Stimulated activated memory B cell treated with anti-CD40 and anti-IgM and Interleukin-4, amounts not matched to agents 10 μg/mL and 1 μg/mL and 100 μg/mL, for 72 hours (primary cell): ENCODE data around the gene HNRNPLL.
A peak's percentile ranks its signal among the peaks of the same experiment; 100 is the strongest.

Experiments used
- ATAC-seq: fragments of 150-1000 bp; cut with Tn5 transposase; 2 replicates; pipeline ENCODE4 v1.10.0; 2021
- H3K27ac Mint-ChIP-seq: one replicate; pipeline ENCODE4 v1.8.0; 2022; ENCODE audit warnings: mild to moderate bottlenecking, mixed read lengths
- H3K27me3 Mint-ChIP-seq: one replicate; pipeline ENCODE4 v1.8.0; 2022; ENCODE audit warnings: mixed read lengths
- H3K36me3 Mint-ChIP-seq: one replicate; pipeline ENCODE4 v1.8.0; 2022; ENCODE audit warnings: mixed read lengths
- H3K4me1 Mint-ChIP-seq: one replicate; pipeline ENCODE4 v1.8.0; 2022; ENCODE audit warnings: mixed read lengths
- H3K4me3 Mint-ChIP-seq: one replicate; pipeline ENCODE4 v1.8.0; 2022; ENCODE audit warnings: mild to moderate bottlenecking, moderate library complexity, mixed read lengths
- H3K9me3 Mint-ChIP-seq: one replicate; pipeline ENCODE4 v1.8.0; 2022; ENCODE audit warnings: mixed read lengths

Gene HNRNPLL

DNA sequence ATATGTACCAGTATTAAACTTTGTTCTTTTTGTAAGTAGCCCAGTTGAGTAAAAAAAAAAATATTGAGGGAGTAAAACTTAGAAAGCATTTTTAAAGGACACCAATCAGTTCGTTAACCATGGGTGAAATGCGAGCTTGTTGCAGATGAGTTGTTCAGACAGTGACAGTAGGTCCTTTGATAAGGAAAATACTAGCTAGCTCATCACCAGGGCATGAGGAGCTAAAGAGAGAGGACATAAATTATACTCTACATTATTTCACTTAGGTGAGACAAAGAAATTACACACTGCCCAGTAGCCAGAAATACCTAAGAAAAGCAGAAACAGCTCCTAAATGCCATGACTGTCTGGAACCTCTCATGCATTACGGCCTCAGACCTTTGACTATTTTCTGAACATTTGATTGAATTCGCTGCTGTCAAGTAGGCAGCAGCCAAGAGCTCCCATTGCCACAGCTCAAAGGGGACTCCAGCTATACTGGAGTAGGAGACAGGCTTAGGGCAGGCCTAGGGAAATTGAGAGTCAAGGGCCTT, 2.6 kb upstream of the HNRNPLL start:
- ATAC-seq = no peak
- H3K9me3 Mint-ChIP-seq = peaks cover 4% of the 10 kb centered on the region
- H3K36me3 Mint-ChIP-seq = no peaks in the 10 kb centered on the region
- H3K4me3 Mint-ChIP-seq = no peak overlapping the region
- no peak overlapping the region for H3K27ac Mint-ChIP-seq
- H3K4me1 Mint-ChIP-seq = peaks cover 24% of the 10 kb centered on the region
- peaks cover 43% of the 10 kb centered on the region for H3K27me3 Mint-ChIP-seq

DNA sequence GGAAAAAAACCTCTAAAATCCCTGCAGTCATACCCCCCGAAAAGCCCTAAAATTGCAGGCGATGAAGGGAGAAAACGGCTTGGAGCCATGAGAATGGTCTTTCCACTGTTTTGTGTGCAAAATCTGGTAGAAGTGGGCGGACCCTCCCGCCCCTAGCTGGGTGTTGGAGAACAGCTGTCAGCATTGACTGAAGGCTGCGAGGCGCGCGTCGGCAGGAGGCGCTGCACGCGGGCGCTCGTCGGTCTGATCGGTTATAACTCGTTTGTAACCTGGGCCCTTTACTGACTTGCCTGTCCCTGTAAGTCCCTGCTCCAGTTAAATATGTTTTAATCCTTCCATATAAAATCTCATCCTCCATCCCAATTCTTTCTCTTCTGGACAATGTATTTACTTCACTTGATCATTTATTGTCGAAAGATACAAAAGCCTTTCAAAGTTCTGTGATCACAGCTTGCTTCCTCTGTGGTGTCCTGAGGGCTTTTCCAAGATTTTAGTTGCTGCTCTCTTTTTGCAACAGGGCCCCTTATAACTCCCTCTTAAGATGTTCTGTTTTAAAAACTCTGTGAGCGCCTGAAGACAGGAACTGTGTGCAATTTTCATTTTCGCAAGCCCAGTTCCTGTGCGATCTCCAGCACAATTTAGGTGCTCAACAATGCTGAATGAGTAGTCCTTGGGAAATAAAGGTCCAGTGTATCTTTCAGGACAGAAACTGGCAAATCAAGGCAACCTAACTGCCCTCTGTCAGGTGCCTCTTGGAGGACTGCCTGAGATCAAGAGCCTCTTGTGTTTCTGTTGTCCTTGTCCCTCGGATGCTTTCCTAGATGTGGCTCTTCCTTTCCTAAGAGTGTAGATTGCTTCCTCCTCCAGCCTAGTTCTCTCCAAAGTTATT, 918 bp upstream of the HNRNPLL start:
- Mint-ChIP-seq H3K4me1 (peaks cover 19% of the 10 kb centered on the region), H3K9me3 (no peaks in the 10 kb centered on the region), H3K4me3 (peak overlapping the region; percentile 82), H3K36me3 (no peaks in the 10 kb centered on the region), H3K27me3 (peaks cover 44% of the 10 kb centered on the region), H3K27ac (peak overlapping the region; percentile 32)
- peak; percentile 79 for ATAC-seq

DNA sequence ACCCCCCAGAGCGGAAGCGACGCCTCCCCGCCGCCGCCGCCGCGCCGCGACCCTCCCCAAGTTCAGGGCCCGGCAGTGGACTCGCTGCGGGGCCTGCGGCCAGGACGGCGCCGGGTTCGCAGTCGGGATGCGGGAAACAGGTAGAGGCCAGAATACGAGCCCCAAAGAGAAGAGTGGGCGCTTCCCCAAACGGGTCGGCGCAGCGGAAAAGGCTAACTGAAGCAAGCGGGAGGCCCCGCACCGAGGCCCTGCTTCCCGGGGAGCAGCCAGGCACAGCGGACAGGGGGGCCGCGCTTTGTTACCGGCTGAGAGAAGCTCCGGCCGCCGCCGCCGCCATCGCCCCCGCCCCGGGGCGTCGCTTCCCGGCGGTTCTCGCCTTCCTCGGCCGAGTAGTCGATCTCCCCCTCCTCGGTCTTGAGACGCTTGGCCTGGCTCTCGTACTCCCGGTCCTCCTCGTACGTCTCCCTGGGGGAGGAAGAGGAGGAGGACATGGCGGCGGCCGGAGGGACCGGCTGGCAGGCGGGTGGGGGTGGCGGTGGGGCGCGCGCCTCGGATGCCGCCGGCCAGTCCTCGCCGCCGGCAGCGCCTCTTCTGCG, 494 bp downstream of the HNRNPLL start:
- peak overlapping the region; percentile 82 for H3K4me3 Mint-ChIP-seq
- H3K4me1 Mint-ChIP-seq = peaks cover 19% of the 10 kb centered on the region
- H3K27me3 Mint-ChIP-seq = peaks cover 54% of the 10 kb centered on the region
- no peaks in the 10 kb centered on the region for H3K36me3 Mint-ChIP-seq
- H3K27ac Mint-ChIP-seq = peak overlapping the region; percentile 72
- H3K9me3 Mint-ChIP-seq = no peaks in the 10 kb centered on the region
- ATAC-seq = peak; percentile 34

DNA sequence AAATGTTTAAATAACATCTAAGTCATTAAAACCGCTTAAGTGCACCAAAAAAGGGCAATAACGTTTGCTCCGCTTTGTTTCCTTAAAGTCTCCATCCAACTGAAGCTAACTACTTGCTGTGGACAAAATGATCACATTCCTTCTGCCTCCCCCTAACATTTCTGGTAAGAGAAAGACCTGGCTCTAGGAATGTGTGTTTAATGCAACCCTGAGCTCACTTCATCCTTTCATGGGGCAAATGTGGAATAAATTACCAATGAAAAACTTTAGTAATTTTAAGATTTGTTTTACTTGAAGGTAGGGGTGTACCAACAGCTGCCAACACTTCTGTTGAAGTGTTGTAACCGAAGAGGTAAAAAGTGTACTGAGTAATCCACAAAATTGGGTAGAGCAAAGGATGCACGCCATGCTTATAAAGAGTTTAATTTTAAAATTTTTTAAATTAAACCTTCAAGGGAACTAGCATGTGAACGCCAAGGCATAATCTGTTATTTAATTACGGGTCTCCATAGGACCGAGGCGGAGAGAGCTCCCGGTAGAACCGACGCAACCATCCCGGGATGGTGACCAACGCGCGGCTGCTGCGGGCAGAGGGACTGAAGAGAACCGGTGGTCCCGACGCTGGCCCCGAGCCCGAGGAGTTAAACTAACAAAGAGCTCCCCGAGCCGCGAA, 1.1 kb downstream of the HNRNPLL start:
- Mint-ChIP-seq H3K27me3 (peaks cover 61% of the 10 kb centered on the region), H3K4me3 (peak overlapping the region; percentile 82), H3K9me3 (no peaks in the 10 kb centered on the region), H3K4me1 (peaks cover 19% of the 10 kb centered on the region), H3K36me3 (no peaks in the 10 kb centered on the region), H3K27ac (peak overlapping the region; percentile 72)
- ATAC-seq = no peak

DNA sequence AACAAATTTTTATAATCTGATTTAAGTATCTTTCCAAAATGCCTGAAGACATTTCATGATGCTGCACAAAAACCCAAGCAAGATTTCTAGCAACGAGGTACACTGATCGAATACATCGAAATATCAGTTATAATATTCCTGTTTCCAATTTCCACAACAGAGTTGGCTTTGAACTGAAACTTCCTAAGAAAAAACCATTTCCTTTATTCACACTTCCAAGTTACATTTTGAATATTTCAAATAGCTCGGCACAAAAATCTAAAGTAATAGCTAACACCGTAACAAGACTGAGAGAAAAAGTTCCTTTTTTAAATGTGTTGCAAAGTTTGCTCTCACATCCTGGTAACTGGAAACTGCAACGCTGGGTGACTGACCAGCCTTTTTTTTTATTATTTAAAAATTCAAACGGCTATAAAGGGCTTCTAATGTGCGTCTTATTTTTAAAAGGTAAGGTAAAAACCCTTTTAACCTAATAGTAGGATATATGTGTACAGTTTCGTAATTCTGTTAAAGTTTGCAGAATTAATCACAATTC, 1.7 kb downstream of the HNRNPLL start:
- no peaks in the 10 kb centered on the region for H3K36me3 Mint-ChIP-seq
- H3K9me3 Mint-ChIP-seq = peaks cover 2% of the 10 kb centered on the region
- no peak overlapping the region for H3K27ac Mint-ChIP-seq
- H3K27me3 Mint-ChIP-seq = peaks cover 63% of the 10 kb centered on the region
- no peak overlapping the region for H3K4me3 Mint-ChIP-seq
- H3K4me1 Mint-ChIP-seq = peaks cover 23% of the 10 kb centered on the region
- ATAC-seq = no peak

DNA sequence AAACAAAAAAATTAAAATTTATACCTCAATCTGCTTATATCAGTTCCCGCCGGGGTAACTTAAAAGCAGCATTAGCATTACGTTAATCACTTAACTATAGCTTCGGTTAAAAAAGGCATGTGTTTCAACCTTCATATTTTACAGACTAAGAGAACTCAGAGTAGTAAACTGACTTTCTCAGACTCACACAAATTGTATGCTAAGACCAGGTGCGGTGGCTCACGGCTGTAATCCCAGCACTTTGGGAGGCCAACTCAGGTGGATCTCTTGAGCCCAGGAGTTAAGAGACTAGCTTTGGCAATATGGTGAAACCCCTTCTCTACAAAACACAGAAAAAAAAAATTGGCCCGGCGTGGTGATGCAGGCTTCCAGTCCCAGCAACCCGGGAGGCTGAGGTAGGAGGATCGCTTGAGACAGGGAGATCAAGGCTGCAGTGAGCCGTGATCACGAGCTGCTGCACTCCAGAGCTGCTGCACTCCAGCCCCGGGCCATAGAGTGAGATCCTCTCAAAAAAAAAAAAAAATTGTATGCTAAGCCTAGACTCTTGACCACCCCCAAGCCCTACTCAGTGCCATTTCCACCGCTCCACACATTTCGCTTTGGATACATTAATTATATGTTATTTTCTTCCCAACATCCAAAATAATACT, 2.4 kb downstream of the HNRNPLL start:
- Mint-ChIP-seq H3K4me3 (no peak overlapping the region), H3K36me3 (no peaks in the 10 kb centered on the region), H3K4me1 (peaks cover 23% of the 10 kb centered on the region), H3K27me3 (peaks cover 63% of the 10 kb centered on the region), H3K27ac (no peak overlapping the region), H3K9me3 (peaks cover 3% of the 10 kb centered on the region)
- no peak for ATAC-seq

DNA sequence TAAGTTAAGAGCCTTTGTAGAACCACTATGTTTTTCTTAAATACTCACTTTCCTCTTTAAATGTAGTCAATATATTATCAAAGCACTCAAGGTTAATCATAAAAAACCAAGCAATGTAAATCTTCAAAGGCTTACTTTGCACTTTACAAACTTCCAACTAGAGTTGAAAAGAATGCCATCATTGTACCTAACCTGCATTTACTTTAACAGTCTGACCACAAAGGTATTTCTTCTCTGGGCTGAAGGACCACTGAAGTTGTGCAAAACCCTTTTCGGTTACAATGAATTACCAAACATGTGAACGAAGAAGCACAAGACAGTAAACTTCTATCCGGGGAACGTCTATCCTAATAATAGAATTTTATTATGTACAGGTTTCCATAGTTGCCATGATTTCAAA, 3.0 kb downstream of the HNRNPLL start:
- Mint-ChIP-seq H3K27me3 (peaks cover 61% of the 10 kb centered on the region), H3K4me3 (no peak overlapping the region), H3K36me3 (no peaks in the 10 kb centered on the region), H3K9me3 (peaks cover 3% of the 10 kb centered on the region), H3K4me1 (peaks cover 21% of the 10 kb centered on the region), H3K27ac (no peak overlapping the region)
- no peak for ATAC-seq

DNA sequence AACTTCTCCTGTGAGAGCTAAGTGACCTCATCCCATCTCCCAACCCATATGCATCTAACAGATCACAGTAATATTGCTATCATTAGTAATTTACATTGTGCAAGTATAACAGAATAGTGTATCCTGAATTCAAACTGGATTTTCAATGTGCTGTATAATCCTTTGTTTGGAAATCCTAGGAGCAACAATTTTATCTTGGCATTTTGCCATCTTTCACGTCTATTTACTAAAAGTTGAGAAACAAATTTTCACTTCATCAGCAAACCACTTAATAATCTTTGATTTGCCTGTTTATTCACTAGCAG, 3.8 kb downstream of the HNRNPLL start:
- Mint-ChIP-seq H3K4me3 (no peak overlapping the region), H3K27ac (no peak overlapping the region), H3K4me1 (peaks cover 19% of the 10 kb centered on the region), H3K36me3 (no peaks in the 10 kb centered on the region), H3K9me3 (peaks cover 3% of the 10 kb centered on the region), H3K27me3 (peaks cover 53% of the 10 kb centered on the region)
- no peak for ATAC-seq

DNA sequence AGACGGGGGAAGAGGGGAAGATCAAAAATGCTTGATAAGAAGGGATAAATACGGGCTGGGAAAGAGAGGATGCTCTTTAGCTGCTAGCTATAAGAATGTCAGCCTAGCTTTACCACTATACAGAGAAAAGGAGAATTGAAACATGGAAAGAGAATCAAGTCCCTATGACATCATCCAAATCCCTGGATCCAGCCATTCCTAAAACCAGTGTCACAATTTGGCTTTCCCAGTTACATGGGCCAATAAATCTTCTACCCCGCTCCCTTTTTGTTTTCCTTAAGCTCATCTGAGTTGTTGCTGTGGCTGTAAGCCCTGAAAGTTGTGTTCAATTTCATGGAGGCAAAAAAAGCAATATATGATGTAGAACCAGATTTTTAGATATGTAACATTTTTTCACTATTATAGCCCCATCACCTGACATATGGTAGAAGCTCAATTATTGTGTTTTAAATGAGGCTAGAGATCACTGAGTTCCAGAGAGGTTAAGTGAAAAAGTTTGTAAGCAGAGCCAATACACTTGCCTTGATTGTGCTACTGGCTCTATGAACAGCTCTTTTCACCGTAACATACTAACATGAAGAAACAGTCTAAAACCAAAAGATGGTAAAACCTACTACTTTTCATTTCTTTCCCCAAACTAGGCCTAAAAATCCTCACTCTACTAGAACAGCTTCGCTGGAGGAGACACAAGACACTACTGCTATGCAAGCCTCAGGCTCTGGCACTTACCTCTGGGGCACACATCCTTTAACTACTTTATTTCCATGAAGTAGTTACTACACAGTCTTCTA, 4.3 kb downstream of the HNRNPLL start:
- no peak overlapping the region for H3K27ac Mint-ChIP-seq
- peaks cover 13% of the 10 kb centered on the region for H3K4me1 Mint-ChIP-seq
- no peak overlapping the region for H3K4me3 Mint-ChIP-seq
- H3K36me3 Mint-ChIP-seq = no peaks in the 10 kb centered on the region
- ATAC-seq = no peak
- peaks cover 53% of the 10 kb centered on the region for H3K27me3 Mint-ChIP-seq
- H3K9me3 Mint-ChIP-seq = peaks cover 3% of the 10 kb centered on the region

DNA sequence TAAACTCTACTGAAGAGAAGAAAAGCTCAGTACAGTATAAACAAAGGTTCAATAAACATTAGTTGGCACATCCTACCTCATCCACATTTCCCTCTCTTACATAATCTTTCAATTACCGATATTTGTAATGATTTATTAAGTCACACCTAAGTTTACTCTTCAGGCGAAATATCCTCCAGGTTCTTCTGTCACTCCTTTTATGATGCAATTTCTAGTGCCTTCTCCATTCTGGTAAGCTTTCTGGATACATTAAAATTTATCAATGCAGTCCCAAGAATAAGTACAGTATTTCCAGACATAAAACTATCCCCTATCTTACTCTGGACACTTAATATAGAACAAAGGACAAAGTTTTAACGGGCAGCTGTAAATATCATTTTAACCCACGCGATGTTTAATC, 5.6 kb downstream of the HNRNPLL start:
- H3K27me3 Mint-ChIP-seq = peaks cover 56% of the 10 kb centered on the region
- H3K36me3 Mint-ChIP-seq = no peaks in the 10 kb centered on the region
- H3K9me3 Mint-ChIP-seq = peaks cover 3% of the 10 kb centered on the region
- H3K4me3 Mint-ChIP-seq = no peak overlapping the region
- ATAC-seq = no peak
- peaks cover 9% of the 10 kb centered on the region for H3K4me1 Mint-ChIP-seq
- no peak overlapping the region for H3K27ac Mint-ChIP-seq

DNA sequence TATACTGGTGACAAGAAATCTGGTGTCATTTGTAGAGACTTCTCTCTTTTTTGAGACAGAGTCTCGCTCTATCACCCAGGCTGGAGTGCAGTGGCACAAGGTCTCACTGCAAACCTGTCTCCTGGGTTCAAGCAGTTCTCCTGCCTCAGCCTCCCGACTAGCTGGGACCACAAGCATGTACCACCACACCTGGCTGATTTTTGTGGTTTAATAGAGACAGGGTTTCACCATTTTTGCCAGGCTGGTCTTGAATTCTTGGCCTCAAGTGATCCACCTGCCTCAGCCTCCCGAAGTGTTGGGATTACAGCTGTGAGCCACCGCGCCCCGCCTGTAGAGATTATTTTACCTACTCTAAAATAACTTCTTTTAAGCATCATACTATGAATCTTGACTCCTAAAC, 6.5 kb downstream of the HNRNPLL start:
- no peaks in the 10 kb centered on the region for H3K36me3 Mint-ChIP-seq
- H3K27me3 Mint-ChIP-seq = peaks cover 56% of the 10 kb centered on the region
- H3K4me1 Mint-ChIP-seq = peaks cover 9% of the 10 kb centered on the region
- peaks cover 3% of the 10 kb centered on the region for H3K9me3 Mint-ChIP-seq
- ATAC-seq = no peak
- no peak overlapping the region for H3K27ac Mint-ChIP-seq
- no peak overlapping the region for H3K4me3 Mint-ChIP-seq

DNA sequence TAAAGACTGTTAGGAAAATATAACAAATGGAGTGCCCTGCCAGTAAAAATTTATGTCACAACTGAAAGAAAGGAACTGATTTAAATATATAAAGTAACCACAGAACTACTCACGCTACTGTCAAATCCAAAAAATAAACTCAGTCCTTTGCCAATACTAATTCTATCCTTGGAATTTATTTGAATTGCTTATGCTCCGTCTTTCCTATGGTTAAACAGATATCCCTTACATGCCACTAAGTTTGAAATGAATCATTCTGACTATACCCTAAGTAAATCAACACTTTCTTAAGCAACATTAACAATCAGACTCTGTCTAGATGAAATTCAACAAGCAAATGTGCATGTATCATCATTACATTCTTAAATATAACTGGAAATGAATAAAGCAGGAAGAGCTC, 9.8 kb downstream of the HNRNPLL start:
- no peak overlapping the region for H3K4me3 Mint-ChIP-seq

DNA sequence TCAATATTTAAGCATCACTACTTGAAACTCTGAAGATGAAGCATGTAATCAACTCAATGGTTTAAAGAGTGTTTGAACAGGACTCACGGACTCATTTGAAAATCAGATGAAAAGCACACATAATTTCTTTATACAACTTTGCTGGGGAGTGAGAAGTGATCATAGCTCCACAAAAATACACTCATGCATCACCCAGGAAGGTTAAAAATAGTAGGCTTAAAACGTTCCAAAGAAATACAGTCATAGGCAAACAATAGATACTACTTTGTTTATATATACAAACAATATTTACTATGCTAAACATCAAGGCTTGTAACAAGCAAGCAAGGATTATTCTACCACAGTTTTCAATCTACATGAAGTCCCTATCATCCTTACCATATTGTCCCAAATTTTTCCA, 11.6 kb downstream of the HNRNPLL start:
- peaks cover 54% of the 10 kb centered on the region for H3K27me3 Mint-ChIP-seq
- H3K36me3 Mint-ChIP-seq = peaks cover 5% of the 10 kb centered on the region
- no peak overlapping the region for H3K27ac Mint-ChIP-seq
- peaks cover 7% of the 10 kb centered on the region for H3K4me1 Mint-ChIP-seq
- no peak overlapping the region for H3K4me3 Mint-ChIP-seq
- ATAC-seq = no peak
- peaks cover 3% of the 10 kb centered on the region for H3K9me3 Mint-ChIP-seq

More for the DNA sequence above, 9.8 kb downstream of the HNRNPLL start:
- no peak overlapping the region for H3K27ac Mint-ChIP-seq
- peaks cover 61% of the 10 kb centered on the region for H3K27me3 Mint-ChIP-seq
- no peak for ATAC-seq
- peaks cover 9% of the 10 kb centered on the region for H3K4me1 Mint-ChIP-seq
- peaks cover 3% of the 10 kb centered on the region for H3K9me3 Mint-ChIP-seq
- peaks cover 2% of the 10 kb centered on the region for H3K36me3 Mint-ChIP-seq

DNA sequence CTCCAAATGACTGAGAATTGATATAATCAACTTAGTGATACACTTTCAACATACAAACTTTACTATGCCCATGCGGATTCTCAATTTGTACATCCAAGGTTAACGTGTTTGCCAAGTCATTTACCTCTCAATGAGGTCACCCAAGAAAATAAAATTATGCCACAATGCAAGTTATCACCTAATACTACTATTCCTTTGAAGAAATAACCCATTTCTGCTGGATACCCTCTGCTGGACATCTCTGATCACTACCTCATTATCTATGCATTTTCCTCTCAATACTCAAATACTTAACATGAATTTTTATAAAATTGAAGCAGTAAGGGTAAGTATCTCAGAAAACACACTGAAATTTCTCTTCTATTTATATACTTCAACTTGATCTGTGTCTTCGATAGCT, 12.7 kb downstream of the HNRNPLL start:
- Mint-ChIP-seq H3K27me3 (peaks cover 46% of the 10 kb centered on the region), H3K27ac (no peak overlapping the region), H3K4me3 (no peak overlapping the region), H3K4me1 (no peaks in the 10 kb centered on the region), H3K9me3 (no peaks in the 10 kb centered on the region), H3K36me3 (peaks cover 5% of the 10 kb centered on the region)
- no peak for ATAC-seq
